Stimulated activated naive CD8-positive, alpha-beta T cell treated with anti-CD3 and anti-CD28 coated beads, Interleukin-15, Interleukin-2, amounts not matched to agents 100 ng/mL and 50 ng/mL, for 24 hours (primary cell): ENCODE results near the gene NRG3.

Experiments used
- H3K27ac Mint-ChIP-seq: one replicate; pipeline ENCODE4 v1.8.0; 2021; ENCODE audit warnings: mild to moderate bottlenecking, mixed read lengths
- H3K27me3 Mint-ChIP-seq: one replicate; pipeline ENCODE4 v1.8.0; 2021; ENCODE audit warnings: mixed read lengths
- H3K36me3 Mint-ChIP-seq: one replicate; pipeline ENCODE4 v1.8.0; 2021; ENCODE audit warnings: low read depth, mixed read lengths
- H3K4me1 Mint-ChIP-seq: one replicate; pipeline ENCODE4 v1.8.0; 2021; ENCODE audit warnings: low read depth, mixed read lengths
- H3K4me3 Mint-ChIP-seq: one replicate; pipeline ENCODE4 v1.8.0; 2021; ENCODE audit warnings: mild to moderate bottlenecking, mixed read lengths
- H3K9me3 Mint-ChIP-seq: one replicate; pipeline ENCODE4 v1.8.0; 2021; ENCODE audit warnings: mixed read lengths

NRG3 gene

GRCh38 chr10:81961451-81962184 is 86.6 kb downstream of the NRG3 start:
- Mint-ChIP-seq H3K27me3 (no peaks in the 10 kb centered on the region), H3K36me3 (no peaks in the 10 kb centered on the region), H3K4me1 (no peaks in the 10 kb centered on the region), H3K4me3 (no peak overlapping the region), H3K27ac (no peak overlapping the region), H3K9me3 (peaks cover 7% of the 10 kb centered on the region)

- H3K27me3 Mint-ChIP-seq = no peaks in the 10 kb centered on the region
- no peak overlapping the region for H3K4me3 Mint-ChIP-seq
- no peaks in the 10 kb centered on the region for H3K36me3 Mint-ChIP-seq
- no peaks in the 10 kb centered on the region for H3K4me1 Mint-ChIP-seq
- peaks cover 7% of the 10 kb centered on the region for H3K9me3 Mint-ChIP-seq
- no peak overlapping the region for H3K27ac Mint-ChIP-seq
These were observed 88.6 kb downstream of the NRG3 start for GRCh38 chr10:81963606-81964005.

- Mint-ChIP-seq H3K4me1 (no peaks in the 10 kb centered on the region), H3K9me3 (peaks cover 6% of the 10 kb centered on the region), H3K27ac (no peak overlapping the region), H3K27me3 (no peaks in the 10 kb centered on the region), H3K36me3 (no peaks in the 10 kb centered on the region), H3K4me3 (no peak overlapping the region)
These were observed 92.7 kb downstream of the NRG3 start for GRCh38 chr10:81967716-81968115.

DNA sequence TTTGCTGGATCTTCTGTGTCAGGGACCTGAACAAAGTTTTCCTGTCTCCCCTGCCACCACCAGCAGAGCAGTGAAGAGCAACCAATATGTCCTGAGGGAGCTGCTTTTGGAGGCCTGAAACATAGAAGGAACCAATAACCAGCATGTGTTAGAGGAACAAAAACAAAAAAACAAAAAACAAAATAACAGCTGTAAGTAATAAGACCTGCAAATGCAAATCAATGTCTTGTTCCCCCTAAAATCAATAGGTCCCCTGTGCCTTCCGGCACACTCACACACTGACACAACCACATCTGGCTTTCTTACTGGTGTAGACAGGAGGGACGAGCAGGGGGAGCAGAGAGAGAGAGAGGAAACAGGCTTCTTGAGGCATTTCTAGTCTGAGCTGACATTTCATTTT is 94.1 kb downstream of the NRG3 start:
- Mint-ChIP-seq H3K27me3 (no peaks in the 10 kb centered on the region), H3K4me3 (no peak overlapping the region), H3K9me3 (peaks cover 10% of the 10 kb centered on the region), H3K4me1 (no peaks in the 10 kb centered on the region), H3K27ac (no peak overlapping the region), H3K36me3 (no peaks in the 10 kb centered on the region)

DNA sequence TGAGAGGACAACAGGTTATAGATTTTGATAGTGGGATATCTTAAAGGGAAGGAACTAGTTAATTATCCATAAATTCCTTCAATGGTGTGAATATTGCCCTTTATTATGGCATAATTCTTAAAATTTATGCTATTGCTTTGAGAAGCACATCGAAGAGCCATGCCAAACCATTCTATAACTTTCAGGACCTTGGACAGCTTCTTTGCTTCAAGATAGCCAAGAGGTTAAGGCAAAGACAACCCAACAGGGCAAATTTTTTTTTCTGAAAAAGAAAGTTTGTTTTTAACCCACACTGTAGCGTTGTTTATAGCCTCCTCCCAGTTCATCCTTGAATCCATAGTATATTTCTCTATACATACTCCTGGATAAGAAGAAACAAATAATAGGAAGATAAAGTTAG is 103.2 kb downstream of the NRG3 start:
- H3K27ac Mint-ChIP-seq = no peak overlapping the region
- H3K27me3 Mint-ChIP-seq = no peaks in the 10 kb centered on the region
- H3K4me1 Mint-ChIP-seq = no peaks in the 10 kb centered on the region
- H3K4me3 Mint-ChIP-seq = no peak overlapping the region
- no peaks in the 10 kb centered on the region for H3K36me3 Mint-ChIP-seq
- peaks cover 22% of the 10 kb centered on the region for H3K9me3 Mint-ChIP-seq

DNA sequence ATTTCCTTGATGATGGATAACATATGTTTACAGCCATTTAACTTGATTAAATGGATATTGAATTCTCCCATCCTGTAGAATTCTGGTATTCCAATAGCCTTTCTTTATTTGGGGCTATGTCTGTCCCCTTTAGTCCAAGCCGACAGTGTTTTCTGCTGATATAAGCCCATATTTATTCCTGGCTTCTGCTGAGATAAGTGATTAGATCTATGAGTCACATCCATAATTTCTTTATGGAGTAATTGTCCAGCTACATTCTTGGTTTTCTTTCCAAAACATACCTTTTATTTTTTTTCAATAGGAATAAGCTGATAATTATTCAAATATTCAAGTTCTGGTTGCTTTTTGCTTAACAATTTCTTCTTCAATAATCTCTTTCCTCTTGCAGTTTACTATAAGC is 106.7 kb downstream of the NRG3 start:
- H3K4me3 Mint-ChIP-seq = no peak overlapping the region
- H3K27me3 Mint-ChIP-seq = no peaks in the 10 kb centered on the region
- no peaks in the 10 kb centered on the region for H3K4me1 Mint-ChIP-seq
- H3K27ac Mint-ChIP-seq = no peak overlapping the region
- no peaks in the 10 kb centered on the region for H3K36me3 Mint-ChIP-seq
- peaks cover 5% of the 10 kb centered on the region for H3K9me3 Mint-ChIP-seq

- no peaks in the 10 kb centered on the region for H3K4me1 Mint-ChIP-seq
- H3K27me3 Mint-ChIP-seq = no peaks in the 10 kb centered on the region
These were observed 109.4 kb downstream of the NRG3 start for GRCh38 chr10:81984428-81984827.

GRCh38 chr10:81995254-81995653 is 120.3 kb downstream of the NRG3 start:
- Mint-ChIP-seq H3K4me3 (no peak overlapping the region), H3K27me3 (no peaks in the 10 kb centered on the region), H3K9me3 (no peaks in the 10 kb centered on the region), H3K36me3 (no peaks in the 10 kb centered on the region), H3K27ac (no peak overlapping the region), H3K4me1 (no peaks in the 10 kb centered on the region)

More at GRCh38 chr10:81984428-81984827, 109.4 kb downstream of the NRG3 start:
- no peaks in the 10 kb centered on the region for H3K36me3 Mint-ChIP-seq
- H3K9me3 Mint-ChIP-seq = peaks cover 10% of the 10 kb centered on the region
- no peak overlapping the region for H3K4me3 Mint-ChIP-seq
- H3K27ac Mint-ChIP-seq = no peak overlapping the region

DNA sequence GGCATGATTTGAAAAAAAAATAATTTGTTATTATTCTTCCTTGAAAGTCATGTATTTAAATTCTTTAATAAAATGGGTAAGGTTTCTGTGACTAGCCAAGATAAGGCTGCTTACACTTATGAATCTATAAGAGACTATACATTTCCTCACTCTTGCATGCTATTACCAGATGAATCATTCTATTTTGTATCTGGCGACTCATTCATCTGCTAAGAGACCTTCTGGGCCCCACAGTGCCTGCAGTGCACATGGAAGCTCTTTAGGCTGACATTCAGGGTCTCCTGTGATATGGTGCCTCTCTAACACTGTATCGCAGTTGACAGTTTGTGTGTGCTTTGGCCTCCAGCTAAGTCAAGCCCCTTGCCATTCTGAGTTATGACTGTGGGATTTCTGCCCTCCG is 121.9 kb downstream of the NRG3 start:
- Mint-ChIP-seq H3K4me1 (no peaks in the 10 kb centered on the region), H3K9me3 (no peaks in the 10 kb centered on the region), H3K36me3 (no peaks in the 10 kb centered on the region), H3K4me3 (no peak overlapping the region), H3K27ac (no peak overlapping the region), H3K27me3 (no peaks in the 10 kb centered on the region)

GRCh38 chr10:82020999-82021398 is 146.0 kb downstream of the NRG3 start:
- H3K4me1 Mint-ChIP-seq = no peaks in the 10 kb centered on the region
- no peak overlapping the region for H3K4me3 Mint-ChIP-seq
- H3K36me3 Mint-ChIP-seq = no peaks in the 10 kb centered on the region
- H3K27me3 Mint-ChIP-seq = no peaks in the 10 kb centered on the region
- H3K9me3 Mint-ChIP-seq = peaks cover 12% of the 10 kb centered on the region
- no peak overlapping the region for H3K27ac Mint-ChIP-seq

- no peaks in the 10 kb centered on the region for H3K36me3 Mint-ChIP-seq
- no peak overlapping the region for H3K4me3 Mint-ChIP-seq
- H3K27me3 Mint-ChIP-seq = no peaks in the 10 kb centered on the region
- peaks cover 6% of the 10 kb centered on the region for H3K9me3 Mint-ChIP-seq
- H3K27ac Mint-ChIP-seq = no peak overlapping the region
- no peaks in the 10 kb centered on the region for H3K4me1 Mint-ChIP-seq
These were observed 152.7 kb downstream of the NRG3 start for GRCh38 chr10:82027711-82028110.

- H3K27ac Mint-ChIP-seq = no peak overlapping the region
- H3K9me3 Mint-ChIP-seq = peaks cover 4% of the 10 kb centered on the region
- no peak overlapping the region for H3K4me3 Mint-ChIP-seq
- H3K27me3 Mint-ChIP-seq = no peaks in the 10 kb centered on the region
- no peaks in the 10 kb centered on the region for H3K4me1 Mint-ChIP-seq
- no peaks in the 10 kb centered on the region for H3K36me3 Mint-ChIP-seq
These were observed 162.1 kb downstream of the NRG3 start for GRCh38 chr10:82037076-82037475.

DNA sequence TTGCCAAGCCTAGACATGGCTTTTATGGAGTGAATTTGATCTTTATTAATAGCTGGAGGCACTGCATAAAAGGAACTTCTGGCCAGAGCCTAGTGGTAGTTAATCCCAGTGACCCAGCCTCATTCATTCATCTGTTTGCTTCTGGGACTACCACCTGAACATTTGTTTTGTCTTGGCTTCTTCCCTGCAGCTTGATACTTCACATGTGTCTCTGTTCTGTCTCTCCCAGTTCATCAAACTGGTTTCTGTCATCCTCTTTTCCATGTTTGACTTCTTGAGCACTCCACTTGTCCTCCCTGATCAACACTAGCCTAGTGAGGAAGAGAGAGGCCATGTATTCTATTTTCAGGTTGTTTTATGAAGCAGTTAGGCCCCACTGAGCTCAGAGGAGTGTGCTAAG is 163.6 kb downstream of the NRG3 start:
- no peak overlapping the region for H3K4me3 Mint-ChIP-seq
- H3K4me1 Mint-ChIP-seq = no peaks in the 10 kb centered on the region
- H3K36me3 Mint-ChIP-seq = no peaks in the 10 kb centered on the region
- H3K27ac Mint-ChIP-seq = no peak overlapping the region
- H3K9me3 Mint-ChIP-seq = peaks cover 4% of the 10 kb centered on the region
- no peaks in the 10 kb centered on the region for H3K27me3 Mint-ChIP-seq

- Mint-ChIP-seq H3K27me3 (no peaks in the 10 kb centered on the region), H3K4me1 (no peaks in the 10 kb centered on the region), H3K36me3 (no peaks in the 10 kb centered on the region), H3K9me3 (peaks cover 4% of the 10 kb centered on the region), H3K27ac (no peak overlapping the region), H3K4me3 (no peak overlapping the region)
These were observed 165.3 kb downstream of the NRG3 start for GRCh38 chr10:82040336-82040735.

DNA sequence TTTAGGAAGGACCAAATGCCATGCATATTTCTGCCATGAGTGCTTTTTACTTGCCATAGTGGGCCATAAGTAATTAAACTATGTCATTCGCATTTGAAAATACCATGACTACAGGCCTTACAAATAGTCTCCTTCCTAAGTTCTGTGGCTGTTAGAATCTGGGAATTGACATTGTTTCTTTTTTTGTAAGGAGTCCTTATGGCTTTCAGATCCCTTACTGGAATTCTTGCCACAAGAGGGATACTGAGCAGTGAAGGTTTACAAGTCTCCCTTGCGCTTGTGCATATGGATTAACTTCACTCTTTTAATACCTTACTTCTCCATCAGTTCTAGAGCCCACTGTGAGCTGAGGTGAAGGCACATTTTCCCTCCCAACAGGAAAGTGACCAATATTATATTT is 166.0 kb downstream of the NRG3 start:
- Mint-ChIP-seq H3K4me1 (no peaks in the 10 kb centered on the region), H3K4me3 (no peak overlapping the region), H3K27ac (no peak overlapping the region), H3K36me3 (no peaks in the 10 kb centered on the region), H3K27me3 (no peaks in the 10 kb centered on the region), H3K9me3 (peaks cover 4% of the 10 kb centered on the region)

- Mint-ChIP-seq H3K36me3 (no peaks in the 10 kb centered on the region), H3K9me3 (peaks cover 4% of the 10 kb centered on the region), H3K27ac (no peak overlapping the region), H3K4me1 (no peaks in the 10 kb centered on the region), H3K27me3 (no peaks in the 10 kb centered on the region), H3K4me3 (no peak overlapping the region)
These were observed 181.4 kb downstream of the NRG3 start for GRCh38 chr10:82056391-82056790.
